Activated CD8-positive, alpha-beta T cell treated with anti-CD3 and anti-CD28 coated beads for 36 hours (primary cell): ENCODE results near the gene CABP4. TPM values are rescaled to one million over a fixed set of nuclear protein-coding genes. Genes with fewer than 3 reads are reported as not detected.

ENCODE experiments used
- ATAC-seq: fragments of 200-7000 bp; cut with Tn5 transposase; one replicate; pipeline ENCODE4 v1.10.0; 2021; ENCODE audit warnings: mild to moderate bottlenecking, moderate library complexity
- CTCF ChIA-PET: fragments of 350-600 bp; sonication (Branson Sonifier 250); formaldehyde crosslinking; loops from one replicate; lab custom pipeline; 2021; ENCODE audit warnings: antibody characterized with exemption; lab: Charles Lee
- POLR2A ChIA-PET: fragments of 350-600 bp; sonication (Branson Sonifier 250); formaldehyde crosslinking; loops from one replicate; lab custom pipeline; 2021; ENCODE audit warnings: antibody characterized with exemption; lab: Charles Lee
- DNase-seq: peaks from one replicate; pipeline ENCODE4 v3.0.0-alpha.2; 2020
- H3K27ac Mint-ChIP-seq: one replicate; pipeline ENCODE4 v1.8.0; 2021; ENCODE audit warnings: mild to moderate bottlenecking, mixed read lengths
- H3K27me3 Mint-ChIP-seq: one replicate; pipeline ENCODE4 v1.8.0; 2021; ENCODE audit warnings: mixed read lengths
- H3K36me3 Mint-ChIP-seq: one replicate; pipeline ENCODE4 v1.8.0; 2021; ENCODE audit warnings: low read depth, mixed read lengths
- H3K4me1 Mint-ChIP-seq: one replicate; pipeline ENCODE4 v1.8.0; 2021; ENCODE audit warnings: low read depth, mixed read lengths
- H3K4me3 Mint-ChIP-seq: one replicate; pipeline ENCODE4 v1.8.0; 2021; ENCODE audit warnings: mild to moderate bottlenecking, moderate library complexity, mixed read lengths
- H3K9me3 Mint-ChIP-seq: one replicate; pipeline ENCODE4 v1.8.0; 2021; ENCODE audit warnings: mixed read lengths
- CTCF ChIP-seq: fragments of 200-600 bp; IDR thresholded peaks from one replicate; pipeline ENCODE4 v1.8.0; 2022; ENCODE audit warnings: antibody characterized with exemption, mild to moderate bottlenecking
- intact Hi-C: fragments of 100-400 bp; cut with micrococcal nuclease; formaldehyde crosslinking; loops from one replicate; pipeline ENCODE4 v1.10.0; 2022
- total RNA-seq, 2 experiments: library from RNA; stranded (reverse); gene quantifications; one replicate each; pipeline ENCODE4 v1.2.3, GENCODE V29; 2021

Gene CABP4
- total RNA-seq, 2 experiments from 2014 or later = 0.83 to 1.4 TPM

GRCh38 chr11:67432655-67433349, 22.4 kb upstream of the CABP4 start:
- TF ChIP-seq CTCF = no peak
- H3K27ac Mint-ChIP-seq = peak overlapping the region; percentile 86
- ChIA-PET POLR2A (interaction anchor here (0.7 to 10.8 kb wide), 8 partner anchors 12 to 52 kb away, joined by 3 to 178 read pairs (median 32); partner anchors contain the start of genes PPP1CA, RAD9A, TBC1D10C and TMEM134), CTCF (no interaction called here)
- no peaks in the 10 kb centered on the region for H3K27me3 Mint-ChIP-seq
- H3K4me1 Mint-ChIP-seq = peaks cover 40% of the 10 kb centered on the region
- H3K36me3 Mint-ChIP-seq = peaks cover 46% of the 10 kb centered on the region
- no peaks in the 10 kb centered on the region for H3K9me3 Mint-ChIP-seq
- DNase-seq (peak; percentile 13), ATAC-seq (no peak)
- no peak overlapping the region for H3K4me3 Mint-ChIP-seq
- intact Hi-C loops = no loop called here

GRCh38 chr11:67433536-67434394, 21.4 kb upstream of the CABP4 start:
- Mint-ChIP-seq H3K36me3 (peaks cover 54% of the 10 kb centered on the region), H3K27ac (peak overlapping the region; percentile 86), H3K9me3 (no peaks in the 10 kb centered on the region), H3K27me3 (no peaks in the 10 kb centered on the region), H3K4me1 (peaks cover 39% of the 10 kb centered on the region), H3K4me3 (peak overlapping the region; percentile 87)
- DNase-seq (peak; percentile 57), ATAC-seq (no peak)
- intact Hi-C loops = no loop called here
- POLR2A ChIA-PET = interaction anchor here (2.4 to 10.8 kb wide), 6 partner anchors 13 to 51 kb away, joined by 7 to 178 read pairs (median 68); partner anchors contain the start of genes PPP1CA, TBC1D10C and TMEM134
- TF ChIP-seq CTCF = no peak
- CTCF ChIA-PET = interaction anchor here (1.0 kb wide), 1 partner anchor 10 kb away, joined by 3 read pairs; no protein-coding TSS in a partner anchor

- POLR2A ChIA-PET = interaction anchor here (0.6 to 10.8 kb wide), 7 partner anchors 14 to 50 kb away, joined by 3 to 178 read pairs (median 52); partner anchors contain the start of genes PPP1CA, TBC1D10C and TMEM134
- H3K9me3 Mint-ChIP-seq = no peaks in the 10 kb centered on the region
- peaks cover 44% of the 10 kb centered on the region for H3K4me1 Mint-ChIP-seq
- DNase-seq (peak; percentile 68), ATAC-seq (peak; percentile 10)
- H3K27ac Mint-ChIP-seq = peak overlapping the region; percentile 86
- peak overlapping the region; percentile 87 for H3K4me3 Mint-ChIP-seq
- CTCF ChIA-PET = interaction anchor here (1.0 kb wide), 1 partner anchor 11 kb away, joined by 3 read pairs; no protein-coding TSS in a partner anchor
- TF ChIP-seq CTCF = no peak
- H3K27me3 Mint-ChIP-seq = no peaks in the 10 kb centered on the region
- intact Hi-C loops = no loop called here
- peaks cover 61% of the 10 kb centered on the region for H3K36me3 Mint-ChIP-seq
Measured at GRCh38 chr11:67434395-67434881, 20.7 kb upstream of the CABP4 start.

GRCh38 chr11:67435031-67435726, 20.0 kb upstream of the CABP4 start:
- peaks cover 49% of the 10 kb centered on the region for H3K4me1 Mint-ChIP-seq
- intact Hi-C loops = loop anchor here (5.0 kb wide), 2 partner anchors 47 to 72 kb away; partner anchors contain the start of genes AIP, CDK2AP2 and PITPNM1
- TF ChIP-seq CTCF = no peak
- peak overlapping the region; percentile 87 for H3K4me3 Mint-ChIP-seq
- DNase-seq (peak; percentile 73), ATAC-seq (no peak)
- peaks cover 68% of the 10 kb centered on the region for H3K36me3 Mint-ChIP-seq
- H3K27ac Mint-ChIP-seq = peak overlapping the region; percentile 93
- no peaks in the 10 kb centered on the region for H3K9me3 Mint-ChIP-seq
- ChIA-PET CTCF (interaction anchor here (1.0 kb wide), 1 partner anchor 12 kb away, joined by 3 read pairs; no protein-coding TSS in a partner anchor), POLR2A (interaction anchor here (0.6 to 10.8 kb wide), 7 partner anchors 15 to 50 kb away, joined by 3 to 178 read pairs (median 52); partner anchors contain the start of genes PPP1CA, TBC1D10C and TMEM134)
- no peaks in the 10 kb centered on the region for H3K27me3 Mint-ChIP-seq
